ENCODE results near the gene TENT4A. TPM values are rescaled to one million over a fixed set of nuclear protein-coding genes. Genes with fewer than 3 reads are reported as not detected.

The TENT4A gene
- total RNA-seq, 1 experiment from 2014 or later: 25.6 TPM

GRCh38 chr5:6719417-6719816, 6.2 kb downstream of the TENT4A start:
- Histone ChIP-seq H4K5ac (ENCODE audit: insufficient read length, low read depth, low read length) (no peak overlapping the region), H3K9ac (ENCODE audit: extremely low read depth, insufficient read length, low read length) (no peak overlapping the region), H2BK15ac (ENCODE audit: low read depth, low read length) (no peak overlapping the region), H2BK120ac (ENCODE audit: low read depth, low read length, poor library complexity, severe bottlenecking) (no peak overlapping the region), H3K27me3 (ENCODE audit: insufficient read depth, low read length) (no peaks in the 10 kb centered on the region), H2AFZ (ENCODE audit: low read length) (no peak overlapping the region), H3K4me2 (ENCODE audit: insufficient read depth, insufficient read length, low read length) (no peak overlapping the region), H3K27ac (ENCODE audit: insufficient read length, low read depth, low read length) (no peak overlapping the region), H3K9me3 (ENCODE audit: control insufficient read depth, low read depth, low read length) (no peaks in the 10 kb centered on the region), H3K79me2 (ENCODE audit: insufficient read depth, low read length) (peaks cover 46% of the 10 kb centered on the region; the same call in 1 of the 2 replicates), H3K23ac (ENCODE audit: insufficient read length, low read depth, low read length) (no peak overlapping the region), H3K4me1 (ENCODE audit: insufficient read depth, low read length) (no peaks in the 10 kb centered on the region; the same call in 1 of the 2 replicates), H4K8ac (replicated peaks; ENCODE audit: insufficient read length, low read depth, low read length) (no peak overlapping the region), H3K56ac (ENCODE audit: insufficient read length, low read depth, low read length) (no peak overlapping the region), H3T11ph (ENCODE audit: low read length) (no peak overlapping the region), H3K14ac (ENCODE audit: insufficient read depth, low read length) (no peak overlapping the region), H2BK12ac (ENCODE audit: insufficient read length, low read depth, low read length) (no peak overlapping the region), H2BK5ac (ENCODE audit: insufficient read length, low read length) (no peak overlapping the region), H3K18ac (ENCODE audit: insufficient read length, low read depth, low read length) (no peak overlapping the region), H4K91ac (ENCODE audit: insufficient read length, low read depth, low read length) (no peak overlapping the region), H3K4ac (ENCODE audit: low read depth, low read length) (no peak overlapping the region), H2BK20ac (ENCODE audit: low read depth, low read length, poor library complexity, severe bottlenecking) (no peak overlapping the region), H3K23me2 (ENCODE audit: insufficient read length, low read depth, low read length, poor library complexity, severe bottlenecking) (peaks cover 3% of the 10 kb centered on the region), H2AK5ac (ENCODE audit: insufficient read length, low read length) (no peak overlapping the region), H3K79me1 (ENCODE audit: insufficient read depth, low read depth, low read length, poor library complexity, severe bottlenecking) (peaks cover 19% of the 10 kb centered on the region), H4K20me1 (ENCODE audit: control insufficient read depth, insufficient read depth, insufficient read length) (peaks cover 13% of the 10 kb centered on the region)
- no peak overlapping the region for H3K4me3 Mint-ChIP-seq
- H3K4me1 Mint-ChIP-seq: peaks cover 61 to 76% of the 10 kb centered on the region in 2 experiments
- no peak for TF ChIP-seq CTCF (conservative IDR thresholded peaks at IDR 0.05)
- peaks cover 8 to 13% (median 13%) of the 10 kb centered on the region in 3 experiments; a peak in 4 of 7 replicates for H3K36me3 Mint-ChIP-seq (ENCODE audit: insufficient read depth in 1 of 3, low read depth in 3 of 3)
- no peak for DNase-seq
- no CpG with 5 or more reads among the region's 5 CpGs for WGBS (ENCODE audit: extremely low coverage, insufficient read length, low lambda C conversion rate)
- no peaks in the 10 kb centered on the region for H3K27me3 Mint-ChIP-seq (ENCODE audit: low read depth)
- H3K9me3 Mint-ChIP-seq: no peaks in the 10 kb centered on the region; a peak in 1 of 5 replicates
- H3K27ac Mint-ChIP-seq: no peak overlapping the region
